Esophagus squamous epithelium (tissue), 4 donors: Measurements from ENCODE around the gene HSD17B7.

Experiments used
- POLR2A ChIP-seq, 4 donors: fragments of 450-650 bp; IDR thresholded peaks; one replicate each; pipeline ENCODE4 v1.6.1; 2017; ENCODE audit warnings: antibody characterized with exemption in 4 of 4, mild to moderate bottlenecking in 4 of 4, moderate library complexity in 3 of 4
- TF ChIP-seq, protein P1 (sequence below), 6 experiments: fragments of 450-650 bp in 4 of 6; fragments of 200-600 bp in 2 of 6; sonication (generic) in 2 of 6; IDR thresholded peaks; one replicate each; pipeline ENCODE4 v1.5.1; 2016 to 2019; ENCODE audit warnings: antibody characterized with exemption in 6 of 6, mild to moderate bottlenecking in 4 of 6, moderate library complexity in 4 of 6

DNA sequence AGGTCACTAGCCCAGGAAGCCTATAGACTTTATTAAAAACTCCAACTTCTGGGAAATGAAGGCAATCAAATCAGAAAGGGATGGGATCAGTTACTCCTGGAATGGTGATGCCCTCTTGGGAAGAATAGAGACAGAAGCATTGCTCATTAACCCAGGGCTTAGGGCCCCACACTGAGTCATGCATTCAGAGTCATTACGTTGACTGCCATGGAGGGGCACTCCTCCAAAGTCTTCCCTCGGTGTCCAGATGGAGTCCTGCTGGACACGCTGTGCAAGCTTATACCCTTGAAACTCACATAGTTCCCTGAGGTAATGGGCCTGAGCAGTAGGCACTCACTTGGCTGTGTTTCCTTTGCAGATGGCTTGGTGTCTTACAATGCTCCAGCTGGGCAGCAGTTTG, 35.2 kb upstream of the HSD17B7 start:
- no peak for TF ChIP-seq POLR2A (IDR thresholded peaks at IDR 0.05)
- TF ChIP-seq, protein P1, sequence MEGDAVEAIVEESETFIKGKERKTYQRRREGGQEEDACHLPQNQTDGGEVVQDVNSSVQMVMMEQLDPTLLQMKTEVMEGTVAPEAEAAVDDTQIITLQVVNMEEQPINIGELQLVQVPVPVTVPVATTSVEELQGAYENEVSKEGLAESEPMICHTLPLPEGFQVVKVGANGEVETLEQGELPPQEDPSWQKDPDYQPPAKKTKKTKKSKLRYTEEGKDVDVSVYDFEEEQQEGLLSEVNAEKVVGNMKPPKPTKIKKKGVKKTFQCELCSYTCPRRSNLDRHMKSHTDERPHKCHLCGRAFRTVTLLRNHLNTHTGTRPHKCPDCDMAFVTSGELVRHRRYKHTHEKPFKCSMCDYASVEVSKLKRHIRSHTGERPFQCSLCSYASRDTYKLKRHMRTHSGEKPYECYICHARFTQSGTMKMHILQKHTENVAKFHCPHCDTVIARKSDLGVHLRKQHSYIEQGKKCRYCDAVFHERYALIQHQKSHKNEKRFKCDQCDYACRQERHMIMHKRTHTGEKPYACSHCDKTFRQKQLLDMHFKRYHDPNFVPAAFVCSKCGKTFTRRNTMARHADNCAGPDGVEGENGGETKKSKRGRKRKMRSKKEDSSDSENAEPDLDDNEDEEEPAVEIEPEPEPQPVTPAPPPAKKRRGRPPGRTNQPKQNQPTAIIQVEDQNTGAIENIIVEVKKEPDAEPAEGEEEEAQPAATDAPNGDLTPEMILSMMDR (IDR thresholded peaks at IDR 0.05): no peak
